Measurements from ENCODE around the gene IDI1.

IDI1 gene

DNA sequence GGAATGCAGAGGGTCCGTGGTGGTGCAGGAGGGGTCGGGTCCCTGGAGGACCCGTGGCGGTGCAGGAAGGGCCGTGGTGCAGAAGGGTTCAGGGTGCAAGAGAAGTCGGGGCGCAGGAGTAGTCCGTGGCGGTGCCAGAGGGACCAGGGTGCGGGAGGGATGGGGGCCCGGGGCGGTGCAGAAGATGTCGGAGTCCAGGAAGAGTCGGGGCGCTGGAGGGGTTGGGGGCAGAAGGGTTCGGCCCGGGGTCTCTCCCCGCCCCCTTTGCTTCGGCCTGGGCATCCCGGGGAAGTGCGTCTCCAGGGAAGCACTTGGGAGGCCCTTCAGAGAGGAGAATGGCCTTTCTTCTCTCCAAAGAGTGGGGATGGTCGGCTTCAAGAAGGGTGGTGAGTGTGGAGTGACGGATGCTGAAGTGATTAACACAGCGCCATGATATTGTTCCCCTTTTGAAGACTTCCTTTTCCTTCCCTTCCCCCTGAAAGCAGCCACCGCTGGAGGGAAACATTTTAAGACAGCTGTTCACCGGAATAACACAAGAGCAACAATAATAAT lies 8.3 kb upstream of the IDI1 start:
- TF ChIP-seq GLIS3 (CRISPR knock-in tag; IDR thresholded peaks at IDR 0.05) (no peak), PPARA (CRISPR knock-in tag; IDR thresholded peaks at IDR 0.05; ENCODE audit: borderline replicate concordance) (no peak), ZFP30 (CRISPR knock-in tag; IDR thresholded peaks at IDR 0.05) (no peak), CSDC2 (CRISPR knock-in tag; IDR thresholded peaks at IDR 0.05) (no peak)
- TF ChIP-seq, protein P1, sequence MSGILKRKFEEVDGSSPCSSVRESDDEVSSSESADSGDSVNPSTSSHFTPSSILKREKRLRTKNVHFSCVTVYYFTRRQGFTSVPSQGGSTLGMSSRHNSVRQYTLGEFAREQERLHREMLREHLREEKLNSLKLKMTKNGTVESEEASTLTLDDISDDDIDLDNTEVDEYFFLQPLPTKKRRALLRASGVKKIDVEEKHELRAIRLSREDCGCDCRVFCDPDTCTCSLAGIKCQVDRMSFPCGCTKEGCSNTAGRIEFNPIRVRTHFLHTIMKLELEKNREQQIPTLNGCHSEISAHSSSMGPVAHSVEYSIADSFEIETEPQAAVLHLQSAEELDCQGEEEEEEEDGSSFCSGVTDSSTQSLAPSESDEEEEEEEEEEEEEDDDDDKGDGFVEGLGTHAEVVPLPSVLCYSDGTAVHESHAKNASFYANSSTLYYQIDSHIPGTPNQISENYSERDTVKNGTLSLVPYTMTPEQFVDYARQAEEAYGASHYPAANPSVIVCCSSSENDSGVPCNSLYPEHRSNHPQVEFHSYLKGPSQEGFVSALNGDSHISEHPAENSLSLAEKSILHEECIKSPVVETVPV (CRISPR knock-in tag; IDR thresholded peaks at IDR 0.05), result no peak
- TF ChIP-seq, protein P2, sequence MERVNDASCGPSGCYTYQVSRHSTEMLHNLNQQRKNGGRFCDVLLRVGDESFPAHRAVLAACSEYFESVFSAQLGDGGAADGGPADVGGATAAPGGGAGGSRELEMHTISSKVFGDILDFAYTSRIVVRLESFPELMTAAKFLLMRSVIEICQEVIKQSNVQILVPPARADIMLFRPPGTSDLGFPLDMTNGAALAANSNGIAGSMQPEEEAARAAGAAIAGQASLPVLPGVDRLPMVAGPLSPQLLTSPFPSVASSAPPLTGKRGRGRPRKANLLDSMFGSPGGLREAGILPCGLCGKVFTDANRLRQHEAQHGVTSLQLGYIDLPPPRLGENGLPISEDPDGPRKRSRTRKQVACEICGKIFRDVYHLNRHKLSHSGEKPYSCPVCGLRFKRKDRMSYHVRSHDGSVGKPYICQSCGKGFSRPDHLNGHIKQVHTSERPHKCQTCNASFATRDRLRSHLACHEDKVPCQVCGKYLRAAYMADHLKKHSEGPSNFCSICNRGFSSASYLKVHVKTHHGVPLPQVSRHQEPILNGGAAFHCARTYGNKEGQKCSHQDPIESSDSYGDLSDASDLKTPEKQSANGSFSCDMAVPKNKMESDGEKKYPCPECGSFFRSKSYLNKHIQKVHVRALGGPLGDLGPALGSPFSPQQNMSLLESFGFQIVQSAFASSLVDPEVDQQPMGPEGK (CRISPR knock-in tag; IDR thresholded peaks at IDR 0.05; ENCODE audit: borderline replicate concordance), result no peak
- peak; percentile 41 for ATAC-seq

DNA sequence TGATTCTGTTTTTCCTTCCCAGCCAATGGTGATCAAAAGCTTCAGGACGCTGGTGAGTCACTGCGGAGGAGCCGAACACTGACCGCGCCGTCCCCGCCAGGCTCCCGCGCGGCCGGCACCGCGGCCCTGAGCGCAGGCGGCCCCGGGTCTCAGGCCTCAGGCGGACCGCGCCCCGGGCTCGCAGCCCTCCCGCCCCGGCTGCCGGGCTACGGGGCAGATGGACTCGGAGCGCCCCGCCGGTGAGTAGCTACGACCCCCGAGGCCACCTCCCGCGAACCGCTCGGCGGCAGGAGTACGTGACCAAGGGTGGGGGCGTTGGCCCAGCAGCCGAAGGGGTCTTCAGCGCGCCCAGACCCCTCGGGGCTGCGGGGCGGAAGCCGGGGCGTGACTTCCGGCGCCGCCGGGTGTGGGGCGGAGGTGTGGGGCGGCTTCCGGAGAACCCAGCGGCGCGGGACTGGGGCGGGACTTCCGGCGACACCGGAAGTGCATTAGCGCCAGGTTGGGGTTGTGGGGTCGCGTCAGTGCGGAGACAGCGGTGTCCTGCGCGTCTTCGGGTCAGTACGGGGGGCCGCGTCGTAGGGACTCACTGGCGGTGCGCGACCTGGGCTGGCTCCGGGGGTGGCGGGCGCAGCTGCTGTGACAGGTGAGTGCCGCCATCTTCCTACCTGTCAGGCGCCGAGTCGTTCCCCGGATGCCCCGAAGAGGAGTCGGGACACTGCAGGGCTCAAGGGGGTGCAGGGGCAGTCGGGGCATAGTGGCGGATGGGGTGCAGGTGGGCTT lies 7.6 kb upstream of the IDI1 start, which contains the start of gene WDR37:
Gene WDR37, plus strand, starts transcription at position 60 of the 780 bp plus-strand sequence. CDS start 15,771 bp downstream, outside the sequence.
- no peak for TF ChIP-seq ISL1 (CRISPR knock-in tag; IDR thresholded peaks at IDR 0.05)
- TF ChIP-seq, protein P1 (CRISPR knock-in tag; IDR thresholded peaks at IDR 0.05), result no peak
- TF ChIP-seq, protein P3, sequence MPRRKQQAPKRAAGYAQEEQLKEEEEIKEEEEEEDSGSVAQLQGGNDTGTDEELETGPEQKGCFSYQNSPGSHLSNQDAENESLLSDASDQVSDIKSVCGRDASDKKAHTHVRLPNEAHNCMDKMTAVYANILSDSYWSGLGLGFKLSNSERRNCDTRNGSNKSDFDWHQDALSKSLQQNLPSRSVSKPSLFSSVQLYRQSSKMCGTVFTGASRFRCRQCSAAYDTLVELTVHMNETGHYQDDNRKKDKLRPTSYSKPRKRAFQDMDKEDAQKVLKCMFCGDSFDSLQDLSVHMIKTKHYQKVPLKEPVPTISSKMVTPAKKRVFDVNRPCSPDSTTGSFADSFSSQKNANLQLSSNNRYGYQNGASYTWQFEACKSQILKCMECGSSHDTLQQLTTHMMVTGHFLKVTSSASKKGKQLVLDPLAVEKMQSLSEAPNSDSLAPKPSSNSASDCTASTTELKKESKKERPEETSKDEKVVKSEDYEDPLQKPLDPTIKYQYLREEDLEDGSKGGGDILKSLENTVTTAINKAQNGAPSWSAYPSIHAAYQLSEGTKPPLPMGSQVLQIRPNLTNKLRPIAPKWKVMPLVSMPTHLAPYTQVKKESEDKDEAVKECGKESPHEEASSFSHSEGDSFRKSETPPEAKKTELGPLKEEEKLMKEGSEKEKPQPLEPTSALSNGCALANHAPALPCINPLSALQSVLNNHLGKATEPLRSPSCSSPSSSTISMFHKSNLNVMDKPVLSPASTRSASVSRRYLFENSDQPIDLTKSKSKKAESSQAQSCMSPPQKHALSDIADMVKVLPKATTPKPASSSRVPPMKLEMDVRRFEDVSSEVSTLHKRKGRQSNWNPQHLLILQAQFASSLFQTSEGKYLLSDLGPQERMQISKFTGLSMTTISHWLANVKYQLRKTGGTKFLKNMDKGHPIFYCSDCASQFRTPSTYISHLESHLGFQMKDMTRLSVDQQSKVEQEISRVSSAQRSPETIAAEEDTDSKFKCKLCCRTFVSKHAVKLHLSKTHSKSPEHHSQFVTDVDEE (CRISPR knock-in tag; IDR thresholded peaks at IDR 0.05), result peak; percentile 33; the same call in 1 of the 2 replicates
- TF ChIP-seq, protein P4, sequence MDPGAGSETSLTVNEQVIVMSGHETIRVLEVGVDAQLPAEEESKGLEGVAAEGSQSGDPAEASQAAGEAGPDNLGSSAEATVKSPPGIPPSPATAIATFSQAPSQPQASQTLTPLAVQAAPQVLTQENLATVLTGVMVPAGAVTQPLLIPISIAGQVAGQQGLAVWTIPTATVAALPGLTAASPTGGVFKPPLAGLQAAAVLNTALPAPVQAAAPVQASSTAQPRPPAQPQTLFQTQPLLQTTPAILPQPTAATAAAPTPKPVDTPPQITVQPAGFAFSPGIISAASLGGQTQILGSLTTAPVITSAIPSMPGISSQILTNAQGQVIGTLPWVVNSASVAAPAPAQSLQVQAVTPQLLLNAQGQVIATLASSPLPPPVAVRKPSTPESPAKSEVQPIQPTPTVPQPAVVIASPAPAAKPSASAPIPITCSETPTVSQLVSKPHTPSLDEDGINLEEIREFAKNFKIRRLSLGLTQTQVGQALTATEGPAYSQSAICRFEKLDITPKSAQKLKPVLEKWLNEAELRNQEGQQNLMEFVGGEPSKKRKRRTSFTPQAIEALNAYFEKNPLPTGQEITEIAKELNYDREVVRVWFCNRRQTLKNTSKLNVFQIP (CRISPR knock-in tag; IDR thresholded peaks at IDR 0.05; ENCODE audit: borderline replicate concordance, low read depth), result no peak
- TF ChIP-seq CSDC2 (CRISPR knock-in tag; IDR thresholded peaks at IDR 0.05), result 0 out of 2 replicates have a peak, but pooled peaks have one; percentile 29
- no peak for TF ChIP-seq TOX (CRISPR knock-in tag; IDR thresholded peaks at IDR 0.05; ENCODE audit: borderline replicate concordance)
- TF ChIP-seq ZFP3 (CRISPR knock-in tag; IDR thresholded peaks at IDR 0.05), result no peak
- no peak for TF ChIP-seq ZFP30 (CRISPR knock-in tag; IDR thresholded peaks at IDR 0.05)
- no peak for TF ChIP-seq ZNF8 (CRISPR knock-in tag; IDR thresholded peaks at IDR 0.05)
- TF ChIP-seq OSR1 (CRISPR knock-in tag; IDR thresholded peaks at IDR 0.05), result no peak
- no peak for TF ChIP-seq ZNF70 (CRISPR knock-in tag; IDR thresholded peaks at IDR 0.05)
- ATAC-seq, result peak; percentile 96

DNA sequence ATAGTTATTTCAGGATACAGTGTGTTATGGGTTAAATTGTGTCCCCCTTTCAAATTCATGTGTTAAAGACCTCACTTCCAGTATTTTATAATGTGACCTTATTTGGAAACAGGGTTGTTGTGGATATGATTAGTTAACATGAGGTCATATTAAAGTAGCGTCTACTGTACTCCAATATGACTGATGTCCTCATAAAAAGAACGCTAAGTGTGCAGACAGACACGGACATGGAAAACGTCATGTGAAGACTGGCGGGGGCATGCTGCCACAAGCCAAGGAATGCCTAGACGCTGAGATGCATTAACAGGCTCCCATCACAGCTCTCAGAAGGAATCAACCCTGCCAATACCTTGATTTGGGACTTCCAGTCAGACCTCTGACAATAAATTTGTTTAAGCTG lies 5.8 kb upstream of the IDI1 start:
- TF ChIP-seq ZFP3 (CRISPR knock-in tag; IDR thresholded peaks at IDR 0.05), result no peak
- TF ChIP-seq ISL1 (CRISPR knock-in tag; IDR thresholded peaks at IDR 0.05), result 0 out of 2 replicates have a peak, but pooled peaks have one; percentile 19
- ATAC-seq, result no peak

DNA sequence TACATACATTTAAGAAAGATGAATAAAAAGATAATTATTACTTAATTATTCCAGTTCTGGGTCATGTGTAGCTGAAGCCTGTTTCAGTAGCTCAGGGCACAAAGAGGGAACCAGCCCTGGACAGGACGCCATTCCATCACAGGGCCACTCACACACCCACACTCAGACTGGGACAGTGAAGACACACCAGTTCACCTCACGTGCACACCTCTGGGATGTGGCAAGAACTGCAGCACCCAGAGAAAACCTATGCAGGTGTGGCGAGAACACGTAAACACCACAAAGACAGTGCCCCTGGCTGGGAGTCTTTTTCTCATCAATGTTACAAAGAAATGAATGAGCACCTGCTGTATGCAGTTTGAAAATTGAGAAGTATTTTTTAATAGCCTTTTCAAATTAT lies 1.6 kb upstream of the IDI1 start:
- no peak for ATAC-seq
- TF ChIP-seq, protein P2 (CRISPR knock-in tag; IDR thresholded peaks at IDR 0.05; ENCODE audit: borderline replicate concordance), result no peak
- TF ChIP-seq PPARA (CRISPR knock-in tag; IDR thresholded peaks at IDR 0.05; ENCODE audit: borderline replicate concordance) (no peak), RARB (CRISPR knock-in tag; IDR thresholded peaks at IDR 0.05) (no peak), CSDC2 (CRISPR knock-in tag; IDR thresholded peaks at IDR 0.05) (no peak)
- TF ChIP-seq, protein P5, sequence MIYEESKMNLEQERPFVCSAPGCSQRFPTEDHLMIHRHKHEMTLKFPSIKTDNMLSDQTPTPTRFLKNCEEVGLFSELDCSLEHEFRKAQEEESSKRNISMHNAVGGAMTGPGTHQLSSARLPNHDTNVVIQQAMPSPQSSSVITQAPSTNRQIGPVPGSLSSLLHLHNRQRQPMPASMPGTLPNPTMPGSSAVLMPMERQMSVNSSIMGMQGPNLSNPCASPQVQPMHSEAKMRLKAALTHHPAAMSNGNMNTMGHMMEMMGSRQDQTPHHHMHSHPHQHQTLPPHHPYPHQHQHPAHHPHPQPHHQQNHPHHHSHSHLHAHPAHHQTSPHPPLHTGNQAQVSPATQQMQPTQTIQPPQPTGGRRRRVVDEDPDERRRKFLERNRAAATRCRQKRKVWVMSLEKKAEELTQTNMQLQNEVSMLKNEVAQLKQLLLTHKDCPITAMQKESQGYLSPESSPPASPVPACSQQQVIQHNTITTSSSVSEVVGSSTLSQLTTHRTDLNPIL (CRISPR knock-in tag; IDR thresholded peaks at IDR 0.05; ENCODE audit: low read depth), result no peak

Data from SK-N-SH treated with all-trans-retinoic acid at 6 μM for 48 hours (cell line).